OCI-LY1 (cell line): ENCODE data around the gene DACT2.

ENCODE experiments used
- H2AFZ ChIP-seq: fragments of 200-600 bp; sonication (generic), shearing (Covaris generic); 2 replicates; pipeline ENCODE4 v1.6.0; 2014; ENCODE audit warnings: antibody characterized with exemption, mild to moderate bottlenecking, low read length
- H3F3A ChIP-seq: fragments of 200-600 bp; sonication (generic), shearing (Covaris generic); 2 replicates; pipeline ENCODE4 v1.6.0; 2014; ENCODE audit warnings: mild to moderate bottlenecking, antibody characterized with exemption, low read length, moderate library complexity; ENCODE audit not compliant: insufficient read depth
- H3K27ac ChIP-seq: fragments of 200-600 bp; sonication (generic); 2 replicates; pipeline ENCODE4 v1.5.1; 2014; ENCODE audit warnings: low read length, mixed run types, mild to moderate bottlenecking, low read depth; ENCODE audit not compliant: poor library complexity, severe bottlenecking
- H3K27me3 ChIP-seq: fragments of 200-600 bp; sonication (generic); 2 replicates; pipeline ENCODE4 v1.6.0; 2014; ENCODE audit warnings: antibody characterized with exemption, mild to moderate bottlenecking, low read length, moderate library complexity; ENCODE audit not compliant: insufficient read depth
- H3K36me3 ChIP-seq: fragments of 200-600 bp; sonication (generic); 2 replicates; pipeline ENCODE4 v1.6.1; 2014; ENCODE audit warnings: mild to moderate bottlenecking, antibody characterized with exemption, low read length, moderate library complexity, mixed read lengths; ENCODE audit not compliant: insufficient read depth
- H3K4me1 ChIP-seq: fragments of 200-600 bp; sonication (generic); 2 replicates; pipeline ENCODE4 v1.5.1; 2014; ENCODE audit warnings: mild to moderate bottlenecking, low read length, moderate library complexity; ENCODE audit not compliant: insufficient read depth, severe bottlenecking
- H3K4me2 ChIP-seq: fragments of 200-600 bp; sonication (generic), shearing (Covaris generic); 2 replicates; pipeline ENCODE4 v1.6.1; 2014; ENCODE audit warnings: low read length
- H3K4me3 ChIP-seq: fragments of 200-600 bp; sonication (generic); 2 replicates; pipeline ENCODE4 v1.5.1; 2014; ENCODE audit warnings: low read length, low read depth, mild to moderate bottlenecking, mixed read lengths; ENCODE audit not compliant: poor library complexity, severe bottlenecking
- H3K79me2 ChIP-seq: fragments of 200-600 bp; shearing (Covaris generic); 2 replicates; pipeline ENCODE4 v1.6.1; 2016; ENCODE audit warnings: mixed run types, low read length, mixed read lengths; ENCODE audit not compliant: insufficient read depth
- H3K9ac ChIP-seq: fragments of 200-600 bp; sonication (generic), shearing (Covaris generic); 2 replicates; pipeline ENCODE4 v1.6.1; 2014; ENCODE audit warnings: mild to moderate bottlenecking, low read length, mixed read lengths
- H3K9me2 ChIP-seq: fragments of 200-600 bp; sonication (generic), shearing (Covaris generic); 2 replicates; pipeline ENCODE4 v1.6.1; 2014; ENCODE audit warnings: low read depth, mild to moderate bottlenecking, low read length, mixed read lengths
- H3K9me3 ChIP-seq: fragments of 200-600 bp; shearing (Covaris generic); 2 replicates; pipeline ENCODE4 v1.6.1; 2014; ENCODE audit warnings: low read length, mixed read lengths
- H4K20me1 ChIP-seq: fragments of 200-600 bp; sonication (generic), shearing (Covaris generic); 2 replicates; pipeline ENCODE4 v1.6.0; 2016; ENCODE audit warnings: mild to moderate bottlenecking, low read length; ENCODE audit not compliant: insufficient read depth
- CTCF ChIP-seq: fragments of 200-600 bp; sonication (generic), shearing (Covaris generic); IDR thresholded peaks from 2 replicates; pipeline ENCODE4 v1.5.1; 2017; ENCODE audit warnings: mild to moderate bottlenecking, antibody characterized with exemption, low read length, moderate library complexity, mixed read lengths
- EZH2 ChIP-seq: fragments of 200-600 bp; sonication (generic), shearing (Covaris generic); IDR thresholded peaks from 2 replicates; pipeline ENCODE4 v1.8.0; 2017; ENCODE audit warnings: borderline replicate concordance, mixed run types, mild to moderate bottlenecking, antibody characterized with exemption, low read length, moderate library complexity, mixed read lengths

The DACT2 gene

GRCh38 chr6:168308390-168309144 is 11.0 kb downstream of the DACT2 start:
- no peak for TF ChIP-seq EZH2
- TF ChIP-seq CTCF: no peak
- Histone ChIP-seq H3K36me3 (no peaks in the 10 kb centered on the region), H3K9me3 (no peaks in the 10 kb centered on the region), H3K27ac (no peak overlapping the region), H3K27me3 (no peaks in the 10 kb centered on the region), H3K9me2 (no peaks in the 10 kb centered on the region), H3K4me2 (no peak overlapping the region), H3K4me3 (no peak overlapping the region), H3K9ac (no peak overlapping the region), H3K4me1 (no peaks in the 10 kb centered on the region), H3F3A (no peaks in the 10 kb centered on the region), H4K20me1 (no peaks in the 10 kb centered on the region), H3K79me2 (no peaks in the 10 kb centered on the region), H2AFZ (no peak overlapping the region)

GRCh38 chr6:168307695-168308021 is 11.9 kb downstream of the DACT2 start:
- no peaks in the 10 kb centered on the region for H3F3A ChIP-seq
- H2AFZ ChIP-seq: no peak overlapping the region
- no peaks in the 10 kb centered on the region for H3K9me2 ChIP-seq
- no peaks in the 10 kb centered on the region for H3K9me3 ChIP-seq
- no peak overlapping the region for H3K4me3 ChIP-seq
- no peak overlapping the region for H3K9ac ChIP-seq
- H4K20me1 ChIP-seq: no peaks in the 10 kb centered on the region
- H3K4me1 ChIP-seq: no peaks in the 10 kb centered on the region
- TF ChIP-seq CTCF: no peak
- TF ChIP-seq EZH2: no peak
- H3K27ac ChIP-seq: no peak overlapping the region
- H3K27me3 ChIP-seq: no peaks in the 10 kb centered on the region
- no peaks in the 10 kb centered on the region for H3K79me2 ChIP-seq
- H3K4me2 ChIP-seq: no peak overlapping the region
- no peaks in the 10 kb centered on the region for H3K36me3 ChIP-seq

DNA sequence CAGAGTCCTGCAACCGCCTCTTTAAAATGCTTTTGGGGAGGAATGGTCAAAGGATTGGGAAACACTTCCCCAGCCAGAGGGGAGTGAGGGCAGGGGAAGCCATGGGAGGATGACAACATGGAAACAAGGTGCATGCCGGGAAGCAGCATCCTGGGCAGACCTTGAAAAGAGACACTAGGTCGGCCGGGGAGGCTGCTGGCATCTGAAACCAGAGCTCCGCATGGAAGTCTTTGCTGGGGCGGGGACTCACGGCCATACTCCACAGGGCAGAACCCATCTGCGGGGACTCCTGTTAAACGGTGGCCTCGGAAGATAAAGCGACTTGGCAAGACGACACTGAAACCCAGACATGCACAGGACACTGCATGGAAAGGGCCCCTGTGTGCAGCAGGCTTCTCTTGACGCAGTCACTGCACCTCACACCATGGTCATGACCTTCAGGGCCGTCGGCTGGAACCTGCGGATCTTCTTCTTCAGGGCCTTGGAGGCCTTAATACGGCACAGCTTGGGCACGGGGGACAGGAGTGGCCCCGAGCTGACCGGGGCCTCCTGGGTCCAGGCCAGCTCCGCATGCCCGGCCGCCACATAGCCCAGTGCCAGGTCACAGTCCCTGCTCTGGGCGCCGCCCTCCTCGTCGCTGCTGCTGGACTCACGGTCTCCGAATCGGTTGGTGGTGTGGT is 12.4 kb downstream of the DACT2 start:
- Histone ChIP-seq H3K9me2 (no peaks in the 10 kb centered on the region), H3K36me3 (no peaks in the 10 kb centered on the region), H3F3A (no peaks in the 10 kb centered on the region), H2AFZ (no peak overlapping the region), H3K27ac (no peak overlapping the region), H3K4me1 (no peaks in the 10 kb centered on the region), H3K4me3 (no peak overlapping the region), H3K79me2 (no peaks in the 10 kb centered on the region), H3K27me3 (no peaks in the 10 kb centered on the region), H3K9ac (no peak overlapping the region), H3K4me2 (no peak overlapping the region), H3K9me3 (no peaks in the 10 kb centered on the region), H4K20me1 (no peaks in the 10 kb centered on the region)
- TF ChIP-seq EZH2: no peak
- no peak for TF ChIP-seq CTCF
